HG03103 (cell line): ENCODE results near the gene FBXO41.

Source experiments
- ATAC-seq: cut with Tn5 transposase; IDR thresholded peaks from one replicate; pipeline ENCODE4 v1.9.1; 2021; ENCODE audit warnings: low read depth; ENCODE audit not compliant: unreplicated experiment

The FBXO41 gene

GRCh38 chr2:73250872-73251846, 33.1 kb downstream of the FBXO41 start:
- no peak for ATAC-seq

GRCh38 chr2:73249636-73250035, 34.6 kb downstream of the FBXO41 start:
- ATAC-seq, result no peak

- ATAC-seq, result no peak
These were observed 37.4 kb downstream of the FBXO41 start for GRCh38 chr2:73246850-73247249.

- ATAC-seq, result no peak
These were observed 39.7 kb downstream of the FBXO41 start for GRCh38 chr2:73244580-73244979.

- ATAC-seq, result no peak
These were observed 40.3 kb downstream of the FBXO41 start for GRCh38 chr2:73243884-73244570.

GRCh38 chr2:73239776-73240175, 44.5 kb downstream of the FBXO41 start:
- no peak for ATAC-seq

GRCh38 chr2:73238976-73239375, 45.3 kb downstream of the FBXO41 start:
- ATAC-seq, result no peak

- no peak for ATAC-seq
These were observed 46.1 kb downstream of the FBXO41 start for GRCh38 chr2:73238149-73238548.

- no peak for ATAC-seq
These were observed 47.1 kb downstream of the FBXO41 start for GRCh38 chr2:73237168-73237567.

GRCh38 chr2:73235315-73236028, 48.8 kb downstream of the FBXO41 start:
- no peak for ATAC-seq

- peak; percentile 44 for ATAC-seq
These were observed 50.1 kb downstream of the FBXO41 start, which contains the start of gene CCT7 for GRCh38 chr2:73233932-73234832. Gene CCT7, plus strand, starts transcription at chr2:73234308. Its CDS starts 71 bp downstream, at chr2:73234379.

GRCh38 chr2:73233154-73233931, 50.9 kb downstream of the FBXO41 start, which contains the start of gene PRADC1:
Gene PRADC1, minus strand, starts transcription at chr2:73233239. Its CDS starts 79 bp downstream, at chr2:73233160.
- ATAC-seq, result peak; percentile 88

- peak; percentile 6 for ATAC-seq
These were observed 51.7 kb downstream of the FBXO41 start for GRCh38 chr2:73232403-73233153.

- ATAC-seq, result no peak
These were observed 55.6 kb downstream of the FBXO41 start for GRCh38 chr2:73228631-73229030.

- ATAC-seq, result no peak
These were observed 57.2 kb downstream of the FBXO41 start for GRCh38 chr2:73227086-73227485.

- ATAC-seq, result no peak
These were observed 58.5 kb downstream of the FBXO41 start for GRCh38 chr2:73225513-73226360.

- no peak for ATAC-seq
These were observed 60.5 kb downstream of the FBXO41 start for GRCh38 chr2:73223821-73224220.
